ENCODE results near the gene SP1. TPM values are rescaled to one million over a fixed set of nuclear protein-coding genes. Genes with fewer than 3 reads are reported as not detected.

Gene SP1
- total RNA-seq, 1 experiment from 2014 or later: 76.8 TPM

- DNase-seq: no peak
- no CpG with 5 or more reads among the region's 1 CpG for WGBS (ENCODE audit: extremely low coverage, insufficient read length, low lambda C conversion rate)
- H3K9me3 Mint-ChIP-seq: no peaks in the 10 kb centered on the region; a peak in 2 of 5 replicates
Observed at GRCh38 chr12:53346491-53346890, 33.5 kb upstream of the SP1 start.

More at GRCh38 chr12:53346491-53346890, 33.5 kb upstream of the SP1 start:
- Histone ChIP-seq H3T11ph (ENCODE audit: low read length) (no peak overlapping the region), H4K5ac (ENCODE audit: insufficient read length, low read depth, low read length) (no peak overlapping the region), H3K23ac (ENCODE audit: insufficient read length, low read depth, low read length) (no peak overlapping the region), H3K4me1 (ENCODE audit: insufficient read depth, low read length) (no peaks in the 10 kb centered on the region), H2BK20ac (ENCODE audit: low read depth, low read length, poor library complexity, severe bottlenecking) (no peak overlapping the region), H3K27ac (ENCODE audit: insufficient read length, low read depth, low read length) (no peak overlapping the region), H3K79me2 (ENCODE audit: insufficient read depth, low read length) (no peaks in the 10 kb centered on the region), H2BK15ac (ENCODE audit: low read depth, low read length) (no peak overlapping the region), H4K8ac (replicated peaks; ENCODE audit: insufficient read length, low read depth, low read length) (no peak overlapping the region), H3K4ac (ENCODE audit: low read depth, low read length) (no peak overlapping the region), H4K20me1 (ENCODE audit: control insufficient read depth, insufficient read depth, insufficient read length) (no peaks in the 10 kb centered on the region), H2AK5ac (ENCODE audit: insufficient read length, low read length) (no peak overlapping the region), H2AFZ (ENCODE audit: low read length) (no peak overlapping the region), H3K56ac (ENCODE audit: insufficient read length, low read depth, low read length) (no peak overlapping the region), H3K27me3 (ENCODE audit: insufficient read depth, low read length) (no peaks in the 10 kb centered on the region), H4K91ac (ENCODE audit: insufficient read length, low read depth, low read length) (no peak overlapping the region), H3K9me3 (ENCODE audit: control insufficient read depth, low read depth, low read length) (no peaks in the 10 kb centered on the region), H3K79me1 (ENCODE audit: insufficient read depth, low read depth, low read length, poor library complexity, severe bottlenecking) (no peaks in the 10 kb centered on the region), H3K14ac (ENCODE audit: insufficient read depth, low read length) (no peak overlapping the region), H2BK5ac (ENCODE audit: insufficient read length, low read length) (no peak overlapping the region), H3K4me2 (ENCODE audit: insufficient read depth, insufficient read length, low read length) (no peak overlapping the region), H3K18ac (ENCODE audit: insufficient read length, low read depth, low read length) (no peak overlapping the region), H2BK12ac (ENCODE audit: insufficient read length, low read depth, low read length) (no peak overlapping the region), H3K23me2 (ENCODE audit: insufficient read length, low read depth, low read length, poor library complexity, severe bottlenecking) (peaks cover 15% of the 10 kb centered on the region), H2BK120ac (ENCODE audit: low read depth, low read length, poor library complexity, severe bottlenecking) (no peak overlapping the region), H3K9ac (ENCODE audit: extremely low read depth, insufficient read length, low read length) (no peak overlapping the region)
- Mint-ChIP-seq H3K4me3 (no peak overlapping the region), H3K27ac (no peak overlapping the region), H3K36me3 (ENCODE audit: insufficient read depth in 1 of 3, low read depth in 3 of 3) (no peaks in the 10 kb centered on the region), H3K4me1 (peaks cover 18% of the 10 kb centered on the region in 2 experiments), H3K27me3 (ENCODE audit: low read depth) (peaks cover 47% of the 10 kb centered on the region)
- no peak for TF ChIP-seq CTCF (conservative IDR thresholded peaks at IDR 0.05)

Data from H9 (cell line).